T-cell (primary cell): Measurements from ENCODE around the gene YLPM1. TPM values are rescaled to one million over a fixed set of nuclear protein-coding genes. Genes with fewer than 3 reads are reported as not detected.

ENCODE experiments used
- ATAC-seq, 4 experiments: fragments of 200-7000 bp in 3 of 4; fragments of 150-1000 bp in 1 of 4; cut with Tn5 transposase; replicated peaks in 1 of 4; 1 replicate in 3 of 4; 2 replicates in 1 of 4; pipeline ENCODE4 v1.10.0; 2021; ENCODE audit warnings: moderate library complexity in 3 of 4, mild to moderate bottlenecking in 2 of 4, moderate number of reproducible peaks in 1 of 4
- CTCF ChIA-PET, 2 donors: fragments of 300-600 bp; sonication (Branson Sonifier 250); formaldehyde crosslinking; loops; one replicate each; lab custom pipeline; 2022; ENCODE audit warnings: antibody characterized with exemption in 2 of 2; lab: Charles Lee
- POLR2A ChIA-PET, 2 donors: fragments of 300-600 bp; sonication (Branson Sonifier 250); formaldehyde crosslinking; loops; one replicate each; lab custom pipeline; 2022; ENCODE audit warnings: antibody characterized with exemption in 2 of 2; lab: Charles Lee
- DNase-seq, 35 experiments: peaks; one replicate each; pipeline versions ENCODE4 v3.0.0 to v3.0.0-alpha.2; 2013 to 2023
- H3K27ac ChIP-seq: one replicate; pipeline ENCODE4 v1.5.1; 2013; ENCODE audit warnings: low read length
- H3K27me3 ChIP-seq, 2 experiments: replicated peaks in 1 of 2; 1 replicate in 1 of 2; 2 replicates in 1 of 2; pipeline versions ENCODE4 v1.6.1 to v1.7.0; 2013; ENCODE audit warnings: low read length in 1 of 2, mixed read lengths in 1 of 2; ENCODE audit not compliant: control insufficient read depth in 2 of 2, insufficient read depth in 2 of 2; ENCODE audit errors: extremely low read depth in 1 of 2
- H3K36me3 ChIP-seq, 2 donors: 1 replicate in 1 of 2; 2 replicates in 1 of 2; pipeline versions ENCODE4 v1.6.1 to v1.7.0; 2013; ENCODE audit warnings: low read length in 1 of 2; ENCODE audit not compliant: control insufficient read depth in 2 of 2, insufficient read depth in 1 of 2; ENCODE audit errors: extremely low read depth in 1 of 2
- H3K4me1 ChIP-seq, 2 experiments: 1 replicate in 1 of 2; 2 replicates in 1 of 2; pipeline versions ENCODE4 v1.6.1 to v1.7.0; 2013; ENCODE audit warnings: low read length in 2 of 2, mixed read lengths in 1 of 2; ENCODE audit not compliant: insufficient read depth in 2 of 2, control insufficient read depth in 1 of 2; ENCODE audit errors: extremely low read depth in 1 of 2
- H3K4me3 ChIP-seq, 2 donors: 1 replicate in 1 of 2; 2 replicates in 1 of 2; pipeline versions ENCODE4 v1.5.1 to v1.7.0; 2013; ENCODE audit warnings: mild to moderate bottlenecking in 2 of 2, low read length in 1 of 2, moderate library complexity in 1 of 2; ENCODE audit not compliant: control insufficient read depth in 1 of 2; ENCODE audit errors: extremely low read depth in 1 of 2
- H3K9me3 ChIP-seq: 2 replicates; pipeline ENCODE4 v1.7.0; 2013
- H3K27ac Mint-ChIP-seq, 2 donors: one replicate each; pipeline ENCODE4 v1.8.0; 2020 to 2021; ENCODE audit warnings: mild to moderate bottlenecking in 2 of 2, mixed read lengths in 2 of 2
- H3K27me3 Mint-ChIP-seq, 2 donors: one replicate each; pipeline ENCODE4 v1.8.0; 2021 to 2022; ENCODE audit warnings: mixed read lengths in 2 of 2
- H3K36me3 Mint-ChIP-seq: one replicate; pipeline ENCODE4 v1.8.0; 2021; ENCODE audit warnings: mixed read lengths
- H3K4me1 Mint-ChIP-seq, 3 donors: one replicate each; pipeline ENCODE4 v1.8.0; 2020 to 2022; ENCODE audit warnings: mixed read lengths in 3 of 3, mild to moderate bottlenecking in 1 of 3
- H3K4me3 Mint-ChIP-seq, 3 donors: one replicate each; pipeline ENCODE4 v1.8.0; 2020 to 2022; ENCODE audit warnings: mild to moderate bottlenecking in 3 of 3, mixed read lengths in 3 of 3, moderate library complexity in 3 of 3
- H3K9me3 Mint-ChIP-seq, 3 donors: one replicate each; pipeline ENCODE4 v1.8.0; 2020 to 2022; ENCODE audit warnings: mixed read lengths in 3 of 3
- WGBS: methylation state at CpG from one replicate; pipeline ENCODE4 v1.1.5; 2013; ENCODE audit warnings: missing lambda C conversion rate; ENCODE audit not compliant: insufficient coverage; 5-methylcytosine and 5-hydroxymethylcytosine counted together
- total RNA-seq, 35 experiments: library from RNA in 6 of 35; stranded (reverse) in 6 of 35; fragments of 120-200 nt in 1 of 35; gene quantifications; one replicate each; pipeline versions ENCODE4 v1.2.1 to v1.2.4 and lab custom pipeline; 2013 to 2026

Gene YLPM1
- total RNA-seq, 5 donors from 2014 or later (not counting 1 experiment from before 2014, with no cell fraction given) = 73.0 to 121 (median 86.5) TPM

GRCh38 chr14:74875204-74875603 lies 112.1 kb downstream of the YLPM1 start:
- ATAC-seq (no peak), DNase-seq (no peak)
- Histone ChIP-seq H3K4me1 (peaks cover 0 to 15% of the 10 kb centered on the region in 2 experiments), H3K4me3 (no peak overlapping the region), H3K27ac (no peak overlapping the region), H3K27me3 (no peaks in the 10 kb centered on the region), H3K9me3 (no peaks in the 10 kb centered on the region), H3K36me3 (no peaks in the 10 kb centered on the region)
- H3K4me3 Mint-ChIP-seq = peak overlapping the region in 1 of 3 donors; percentile 33
- ChIA-PET POLR2A (interaction anchor here in 1 of 2 donors (0.6 to 0.7 kb wide), 2 partner anchors 35 to 207 kb away, joined by 3 read pairs; no protein-coding TSS in a partner anchor), CTCF (interaction anchor here (0.9 to 5.2 kb wide), 3 partner anchors 11 to 26 kb away, joined by 3 to 41 read pairs (median 4); no protein-coding TSS in a partner anchor)
- H3K27ac Mint-ChIP-seq = peak overlapping the region in 1 of 2 donors; percentile 87
- no peaks in the 10 kb centered on the region for H3K27me3 Mint-ChIP-seq
- H3K36me3 Mint-ChIP-seq = no peaks in the 10 kb centered on the region
- H3K9me3 Mint-ChIP-seq = no peaks in the 10 kb centered on the region
- H3K4me1 Mint-ChIP-seq = peaks cover 25 to 29% (median 27%) of the 10 kb centered on the region in 3 donors
- no CpG with 5 or more reads among the region's 5 CpGs for WGBS

GRCh38 chr14:74875941-74876913 lies 113.1 kb downstream of the YLPM1 start, which contains the start of gene PROX2:
Gene PROX2 (minus strand): TSS chr14:74876145. CDS start chr14:74863834, 12,311 bp downstream.
- Mint-ChIP-seq H3K4me1 (peaks cover 35 to 38% (median 36%) of the 10 kb centered on the region in 3 donors), H3K9me3 (no peaks in the 10 kb centered on the region), H3K27ac (peak within 1 kb of the TSS; percentile 78 to 87), H3K27me3 (no peaks in the 10 kb centered on the region), H3K4me3 (peak within 1 kb of the TSS in 2 of 3 donors; percentile 26 to 33), H3K36me3 (no peaks in the 10 kb centered on the region)
- no peaks in the 10 kb centered on the region for H3K27me3 ChIP-seq
- ChIA-PET POLR2A (interaction anchor here (0.6 kb wide), 4 partner anchors 16 to 635 kb away, joined by 3 to 6 read pairs (median 4); no protein-coding TSS in a partner anchor), CTCF (interaction anchor here (0.5 to 5.2 kb wide), 7 partner anchors 8 to 1270 kb away, joined by 3 to 41 read pairs (median 4); no protein-coding TSS in a partner anchor)
- H3K9me3 ChIP-seq = no peaks in the 10 kb centered on the region
- no peaks in the 10 kb centered on the region for H3K36me3 ChIP-seq
- DNase-seq (peak in 11 of 35 experiments; percentile 5 to 41 (median 16)), ATAC-seq (peak; percentile 66 to 87 (median 76))
- peak within 1 kb of the TSS in 1 of 2 donors; percentile 4 for H3K4me3 ChIP-seq
- peaks cover 0 to 23% of the 10 kb centered on the region in 2 experiments for H3K4me1 ChIP-seq
- no peak within 1 kb of the TSS for H3K27ac ChIP-seq
- whole genome bisulfite sequencing = 36% methylated on average over 7 of the region's 13 CpGs

- POLR2A ChIA-PET = interaction anchor here (0.6 to 0.7 kb wide), 3 partner anchors 8 to 259 kb away, joined by 3 to 5 read pairs (median 3); no protein-coding TSS in a partner anchor
- no peaks in the 10 kb centered on the region for H3K9me3 Mint-ChIP-seq
- CTCF ChIA-PET = interaction anchor here (0.6 to 5.2 kb wide), 11 partner anchors 8 to 609 kb away, joined by 3 to 41 read pairs (median 5); no protein-coding TSS in a partner anchor
Observed at GRCh38 chr14:74879427-74880182, 116.5 kb downstream of the YLPM1 start.

GRCh38 chr14:74881431-74882102 lies 118.5 kb downstream of the YLPM1 start, which contains the start of gene DLST:
Gene DLST (plus strand): TSS chr14:74881916. CDS start chr14:74881954, 38 bp downstream.
- POLR2A ChIA-PET = interaction anchor here in 1 of 2 donors (0.6 to 1.7 kb wide), 4 partner anchors 24 to 646 kb away, joined by 3 to 16 read pairs (median 4); partner anchors contain the start of gene RPS6KL1
- Mint-ChIP-seq H3K9me3 (no peaks in the 10 kb centered on the region), H3K4me1 (peaks cover 65 to 69% (median 67%) of the 10 kb centered on the region in 3 donors)

More at GRCh38 chr14:74879427-74880182, 116.5 kb downstream of the YLPM1 start:
- Mint-ChIP-seq H3K27ac (peak overlapping the region; percentile 72 to 85), H3K4me1 (peaks cover 61 to 65% (median 63%) of the 10 kb centered on the region in 3 donors), H3K27me3 (no peaks in the 10 kb centered on the region), H3K4me3 (peak overlapping the region; percentile 35 to 93 (median 42)), H3K36me3 (peaks cover 4% of the 10 kb centered on the region)
- no peak for ATAC-seq
- no CpG with 5 or more reads among the region's 3 CpGs for WGBS
- no peak for DNase-seq
- peaks cover 0 to 2% of the 10 kb centered on the region in 2 donors for H3K36me3 ChIP-seq
- H3K9me3 ChIP-seq = no peaks in the 10 kb centered on the region
- H3K27ac ChIP-seq = peak overlapping the region; percentile 34
- H3K4me3 ChIP-seq = no peak overlapping the region
- no peaks in the 10 kb centered on the region for H3K27me3 ChIP-seq
- H3K4me1 ChIP-seq = peaks cover 11 to 49% of the 10 kb centered on the region in 2 experiments

More at GRCh38 chr14:74881431-74882102, 118.5 kb downstream of the YLPM1 start, which contains the start of gene DLST:
- peak; percentile 83 to 92 (median 90) for ATAC-seq
- H3K27ac Mint-ChIP-seq = peak within 1 kb of the TSS; percentile 98
- Histone ChIP-seq H3K9me3 (no peaks in the 10 kb centered on the region), H3K4me3 (peak within 1 kb of the TSS; percentile 92 to 94), H3K36me3 (peaks cover 6 to 9% of the 10 kb centered on the region in 2 donors), H3K27ac (peak within 1 kb of the TSS; percentile 89), H3K27me3 (no peaks in the 10 kb centered on the region), H3K4me1 (peaks cover 15 to 50% of the 10 kb centered on the region in 2 experiments)
- WGBS = under 1% methylated on average over 45 of the region's 53 CpGs
- H3K27me3 Mint-ChIP-seq = no peaks in the 10 kb centered on the region
- H3K36me3 Mint-ChIP-seq = peaks cover 14% of the 10 kb centered on the region
- CTCF ChIA-PET = interaction anchor here (0.5 to 3.7 kb wide), 8 partner anchors 12 to 123 kb away, joined by 3 to 31 read pairs (median 3); partner anchors contain the start of gene RPS6KL1 (in 1 of the 2)
- peak within 1 kb of the TSS; percentile 93 to 100 (median 97) for H3K4me3 Mint-ChIP-seq
- DNase-seq = peak; percentile 57 to 90 (median 74)
